Hepatocyte (in vitro differentiated cells): Measurements from ENCODE around the gene ERCC8. TPM values are rescaled to one million over a fixed set of nuclear protein-coding genes. Genes with fewer than 3 reads are reported as not detected.

Experiments used
- DNase-seq: peaks from one replicate; pipeline ENCODE4 v3.0.0-alpha.2; 2016; ENCODE audit warnings: low spot score
- H2AFZ ChIP-seq: fragments of 200-600 bp; sonication (generic); 2 replicates; pipeline ENCODE4 v1.6.0; 2016; ENCODE audit warnings: antibody characterized with exemption, mild to moderate bottlenecking
- H3K27ac ChIP-seq: fragments of 200-600 bp; sonication (generic); 2 replicates; pipeline ENCODE4 v1.5.1; 2016; ENCODE audit warnings: mild to moderate bottlenecking
- H3K27me3 ChIP-seq: fragments of 200-600 bp; sonication (generic); 2 replicates; pipeline ENCODE4 v1.6.1; 2016
- H3K36me3 ChIP-seq: fragments of 200-600 bp; sonication (generic); replicated peaks from 2 replicates; pipeline ENCODE4 v1.5.1; 2016; ENCODE audit warnings: low read depth; ENCODE audit not compliant: insufficient read depth
- H3K4me1 ChIP-seq: fragments of 200-600 bp; sonication (generic); 2 replicates; pipeline ENCODE4 v1.5.1; 2016; ENCODE audit warnings: mild to moderate bottlenecking, moderate library complexity; ENCODE audit not compliant: insufficient read depth
- H3K4me2 ChIP-seq: fragments of 200-600 bp; sonication (generic); 2 replicates; pipeline ENCODE4 v1.6.0; 2016
- H3K4me3 ChIP-seq: fragments of 200-600 bp; sonication (generic); 2 replicates; pipeline ENCODE4 v1.5.1; 2016; ENCODE audit warnings: mild to moderate bottlenecking
- H3K79me2 ChIP-seq: fragments of 200-600 bp; sonication (generic); 2 replicates; pipeline ENCODE4 v1.6.0; 2017; ENCODE audit warnings: mild to moderate bottlenecking
- H3K9me2 ChIP-seq: fragments of 200-600 bp; sonication (generic); replicated peaks from 2 replicates; pipeline ENCODE4 v1.6.0; 2017; ENCODE audit warnings: mild to moderate bottlenecking; ENCODE audit not compliant: insufficient read depth
- H3K9me3 ChIP-seq: fragments of 200-600 bp; sonication (generic); 2 replicates; pipeline ENCODE4 v1.5.1; 2016; ENCODE audit warnings: low read depth, mild to moderate bottlenecking
- H4K20me1 ChIP-seq: fragments of 200-600 bp; sonication (generic); 2 replicates; pipeline ENCODE4 v1.6.0; 2016; ENCODE audit warnings: mild to moderate bottlenecking; ENCODE audit not compliant: insufficient read depth, poor library complexity, severe bottlenecking
- CTCF ChIP-seq: fragments of 200-600 bp; sonication (generic); IDR thresholded peaks from 2 replicates; pipeline ENCODE4 v1.5.1; 2016; ENCODE audit warnings: antibody characterized with exemption, mild to moderate bottlenecking; ENCODE audit not compliant: poor library complexity
- EZH2 ChIP-seq: fragments of 200-600 bp; sonication (generic); IDR thresholded peaks from 2 replicates; pipeline ENCODE4 v1.6.1; 2016; ENCODE audit warnings: antibody characterized with exemption, mild to moderate bottlenecking, borderline replicate concordance
- EZH2phosphoT487 ChIP-seq: fragments of 200-600 bp; sonication (generic); IDR thresholded peaks from one replicate; pipeline ENCODE4 v1.6.1; 2018; ENCODE audit warnings: antibody characterized with exemption, mild to moderate bottlenecking, low read depth, moderate library complexity; ENCODE audit not compliant: unreplicated experiment, severe bottlenecking
- WGBS: methylation state at CpG from one replicate; pipeline ENCODE4 v1.1.6; 2016; ENCODE audit warnings: low lambda C conversion rate; ENCODE audit errors: missing lambda C conversion rate; 5-methylcytosine and 5-hydroxymethylcytosine counted together
- polyA plus RNA-seq: library from polyadenylated mRNA; unstranded; fragments of >200 nt; fragmentation: Nextera tagmentation; extraction: Ambion mirVana; gene quantifications from 2 replicates; pipeline ENCODE4 v1.2.1, GENCODE V29; 2016
- total RNA-seq: library from RNA; depleted of rRNA; stranded (reverse); fragments of >200 nt; gene quantifications from 2 replicates; pipeline ENCODE4 v1.2.3, GENCODE V29; 2014

Gene ERCC8
- total and polyA plus RNA-seq, 2 experiments from 2014 or later = 6.4 to 16.8 TPM

- Histone ChIP-seq H3K9me2 (no peaks in the 10 kb centered on the region), H3K27ac (no peak overlapping the region), H2AFZ (no peak overlapping the region), H3K36me3 (no peaks in the 10 kb centered on the region), H3K4me1 (no peaks in the 10 kb centered on the region), H3K9me3 (no peaks in the 10 kb centered on the region), H4K20me1 (no peaks in the 10 kb centered on the region), H3K27me3 (no peaks in the 10 kb centered on the region), H3K79me2 (no peaks in the 10 kb centered on the region), H3K4me2 (no peak overlapping the region), H3K4me3 (no peak overlapping the region)
- no peak for DNase-seq
- 88% methylated on average over 2 of the region's 2 CpGs for WGBS
- TF ChIP-seq EZH2 = no peak
- no peak for TF ChIP-seq CTCF
- no peak for TF ChIP-seq EZH2phosphoT487
Observed at GRCh38 chr5:60891667-60892066, 53.2 kb downstream of the ERCC8 start.

- TF ChIP-seq EZH2 (no peak), CTCF (no peak), EZH2phosphoT487 (no peak)
- H3K36me3 ChIP-seq = no peaks in the 10 kb centered on the region
- no peaks in the 10 kb centered on the region for H3K9me3 ChIP-seq
- H4K20me1 ChIP-seq = no peaks in the 10 kb centered on the region
- H3K9me2 ChIP-seq = no peaks in the 10 kb centered on the region
- H3K4me3 ChIP-seq = no peak overlapping the region
- no peaks in the 10 kb centered on the region for H3K27me3 ChIP-seq
- H3K79me2 ChIP-seq = no peaks in the 10 kb centered on the region
- no peaks in the 10 kb centered on the region for H3K4me1 ChIP-seq
- 93% methylated on average over 2 of the region's 2 CpGs for WGBS
- no peak overlapping the region for H3K4me2 ChIP-seq
- no peak overlapping the region for H3K27ac ChIP-seq
- DNase-seq = no peak
- H2AFZ ChIP-seq = no peak overlapping the region
Observed at GRCh38 chr5:60888359-60889061, 56.4 kb downstream of the ERCC8 start.

- WGBS = 94% methylated on average over 2 of the region's 2 CpGs
- H3K27me3 ChIP-seq = no peaks in the 10 kb centered on the region
- no peak overlapping the region for H3K4me2 ChIP-seq
- no peak overlapping the region for H3K27ac ChIP-seq
- H3K4me1 ChIP-seq = no peaks in the 10 kb centered on the region
- H3K79me2 ChIP-seq = no peaks in the 10 kb centered on the region
- H4K20me1 ChIP-seq = no peaks in the 10 kb centered on the region
- H2AFZ ChIP-seq = no peak overlapping the region
- H3K4me3 ChIP-seq = no peak overlapping the region
- H3K9me3 ChIP-seq = no peaks in the 10 kb centered on the region
- TF ChIP-seq EZH2phosphoT487 = no peak
- TF ChIP-seq EZH2 = no peak
- DNase-seq = no peak
- peaks cover 3% of the 10 kb centered on the region for H3K36me3 ChIP-seq
- H3K9me2 ChIP-seq = no peaks in the 10 kb centered on the region
Observed at GRCh38 chr5:60887746-60888145, 57.1 kb downstream of the ERCC8 start.

GRCh38 chr5:60887096-60887495 lies 57.8 kb downstream of the ERCC8 start:
- Histone ChIP-seq H3K79me2 (no peaks in the 10 kb centered on the region), H3K4me2 (no peak overlapping the region), H3K27ac (no peak overlapping the region), H3K36me3 (peaks cover 6% of the 10 kb centered on the region), H3K9me3 (no peaks in the 10 kb centered on the region), H2AFZ (no peak overlapping the region), H3K4me1 (no peaks in the 10 kb centered on the region), H4K20me1 (no peaks in the 10 kb centered on the region), H3K27me3 (no peaks in the 10 kb centered on the region), H3K4me3 (no peak overlapping the region), H3K9me2 (no peaks in the 10 kb centered on the region)
- no peak for TF ChIP-seq EZH2
- TF ChIP-seq EZH2phosphoT487 = no peak
- TF ChIP-seq CTCF = no peak
- WGBS = 100% methylated on average over 1 of the region's 1 CpG
- no peak for DNase-seq
